ENCODE data around the gene TM4SF1.
"Not testable (repeated sequence)": the region's sequence is repeated elsewhere in the genome, so short reads cannot be mapped to it uniquely, and the experiment has no call there.

Gene TM4SF1

DNA sequence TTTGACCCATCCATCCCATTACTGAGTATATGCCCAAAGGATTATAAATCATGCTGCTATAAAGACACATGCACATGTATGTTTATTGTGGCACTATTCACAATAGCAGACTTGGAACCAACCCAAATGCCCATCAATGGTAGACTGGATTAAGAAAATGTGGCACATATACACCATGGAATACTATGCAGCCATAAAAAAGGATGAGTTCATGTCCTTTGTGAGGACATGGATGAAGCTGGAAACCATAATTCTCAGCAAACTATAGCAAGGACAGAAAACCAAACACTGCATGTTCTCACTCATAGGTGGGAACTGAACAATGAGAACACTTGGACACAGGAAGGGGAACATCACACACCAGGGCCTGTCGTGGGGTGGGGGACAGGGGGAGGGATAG, 40.0 kb downstream of the TM4SF1 start:
- not testable (repeated sequence) for DNase-seq

GRCh38 chr3:149336925-149337324, 40.5 kb downstream of the TM4SF1 start:
- no peak for DNase-seq

- DNase-seq, result no peak
Measured at GRCh38 chr3:149333176-149333859, 44.1 kb downstream of the TM4SF1 start, which contains the start of gene TM4SF18. Gene TM4SF18, minus strand, starts transcription at chr3:149333636. Its CDS starts 254 bp downstream, at chr3:149333382.

DNA sequence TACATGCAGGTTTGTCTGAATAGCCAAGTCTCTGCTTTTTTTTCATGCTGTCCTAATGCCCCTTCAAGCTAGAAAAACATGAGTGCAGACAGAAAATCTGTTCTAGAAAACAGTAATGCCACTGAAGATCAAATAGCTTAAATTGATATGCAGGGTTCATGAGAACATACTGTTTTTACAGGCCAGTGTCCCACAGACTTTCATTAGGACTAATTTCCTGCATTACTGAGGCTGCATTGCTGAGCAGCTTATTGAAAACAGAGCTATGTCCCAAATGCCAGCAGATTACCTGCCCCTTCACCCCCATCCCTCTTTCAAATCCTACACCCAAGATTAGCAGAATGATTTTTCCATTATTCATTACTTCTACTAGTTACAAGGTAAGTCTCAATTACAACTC, 44.7 kb downstream of the TM4SF1 start:
- DNase-seq, result no peak

DNA sequence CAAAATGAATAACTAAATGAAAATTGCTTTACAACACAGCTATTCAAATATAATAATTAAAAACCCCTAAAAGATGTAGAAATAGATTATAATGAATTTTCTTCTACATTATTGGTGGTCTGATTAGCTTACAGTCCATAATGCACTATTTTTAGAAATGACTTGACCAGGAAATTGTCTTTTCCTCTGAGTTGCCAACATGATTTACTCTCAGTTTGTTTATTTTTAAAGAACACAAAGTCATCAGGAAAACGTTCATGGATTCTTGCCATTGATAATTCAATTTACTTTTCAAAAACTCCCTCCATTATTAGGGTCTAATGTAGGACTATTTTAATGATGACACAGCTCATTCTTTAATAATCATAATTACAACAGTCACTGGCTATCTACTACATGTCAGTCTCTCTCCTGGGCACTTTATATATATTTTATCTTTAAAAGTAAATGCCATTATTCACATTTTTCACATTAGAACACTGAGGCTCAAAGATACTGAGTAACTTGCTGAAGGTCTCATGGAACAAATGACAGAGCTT, 45.2 kb downstream of the TM4SF1 start:
- no peak for DNase-seq

- no peak for DNase-seq
Measured at GRCh38 chr3:149331396-149331795, 46.1 kb downstream of the TM4SF1 start.

- DNase-seq, result no peak
Measured at GRCh38 chr3:149330609-149331331, 46.7 kb downstream of the TM4SF1 start.

- peak; percentile 65 for DNase-seq
Measured at GRCh38 chr3:149327156-149327555, 50.3 kb downstream of the TM4SF1 start.

- no peak for DNase-seq
Measured at GRCh38 chr3:149325581-149325980, 51.9 kb downstream of the TM4SF1 start.

- no peak for DNase-seq
Measured at GRCh38 chr3:149324332-149324731, 53.1 kb downstream of the TM4SF1 start.

DNA sequence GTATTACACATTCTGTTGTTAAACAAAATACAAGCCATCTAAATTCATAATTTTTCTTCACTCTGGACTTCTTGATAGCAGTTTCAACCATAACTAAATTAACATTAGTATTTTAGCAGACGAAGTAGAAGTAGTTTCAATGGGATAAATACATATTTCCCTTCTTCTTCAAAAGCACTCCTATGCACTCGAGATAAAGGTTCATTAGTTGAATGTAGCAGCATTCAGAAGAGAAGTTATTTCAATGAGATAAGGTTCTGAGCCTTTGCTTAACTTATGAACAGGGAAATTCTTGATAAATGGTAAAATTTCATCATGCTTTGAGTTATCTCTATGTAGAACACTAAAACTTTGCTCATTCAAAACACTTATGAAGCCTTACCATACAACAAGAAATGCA, 55.8 kb downstream of the TM4SF1 start:
- DNase-seq, result no peak

- no peak for DNase-seq
Measured at GRCh38 chr3:149321136-149321535, 56.3 kb downstream of the TM4SF1 start.

DNA sequence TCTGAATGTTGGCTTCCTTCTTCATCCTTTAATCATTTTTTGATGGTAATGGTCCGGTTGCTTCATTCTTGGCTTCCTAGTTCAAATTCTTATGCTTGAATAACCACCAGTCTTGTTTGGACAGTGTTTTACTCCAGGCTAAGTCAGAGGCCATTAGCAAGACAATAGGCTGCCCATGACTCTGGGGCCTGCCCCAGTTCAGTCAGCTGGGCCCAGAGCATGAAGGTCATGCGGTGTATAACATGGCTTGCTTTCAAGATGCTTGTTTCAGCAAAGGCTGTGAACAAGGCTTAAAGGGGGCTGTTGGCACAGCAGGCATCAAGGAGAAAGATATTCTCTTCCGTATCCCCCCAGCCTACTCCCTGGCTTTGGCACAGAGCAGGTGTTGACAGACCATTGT, 57.7 kb downstream of the TM4SF1 start:
- no peak for DNase-seq
